Medulla oblongata (tissue), 1 donor: Measurements from ENCODE around the gene HIPK1.
"Not testable (repeated sequence)": the region's sequence is repeated elsewhere in the genome, so short reads cannot be mapped to it uniquely, and the experiment has no call there.

Source experiments
- DNase-seq: peaks from one replicate; pipeline ENCODE4 v3.0.0-alpha.2; 2015; ENCODE audit errors: extremely low spot score

The HIPK1 gene

DNA sequence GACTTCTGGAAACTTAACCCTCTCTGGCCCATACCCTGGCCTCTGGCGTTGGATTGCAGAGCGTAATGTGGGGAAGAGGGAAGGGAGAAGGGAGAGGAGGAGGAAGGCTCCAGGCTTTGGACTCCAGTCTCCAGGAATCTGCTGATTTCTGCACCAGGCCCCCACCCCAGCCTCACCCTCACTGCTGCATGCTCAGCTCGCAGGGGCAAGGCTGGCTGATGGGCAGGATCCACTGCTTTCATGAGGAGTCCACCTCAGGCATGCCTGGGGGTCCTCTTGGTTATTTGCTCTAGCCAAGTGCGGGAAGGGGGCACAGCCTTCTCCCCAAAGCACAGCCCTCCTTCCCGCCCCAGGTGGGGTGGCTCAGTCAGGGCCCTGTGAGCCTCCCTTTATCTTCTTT is 53.8 kb downstream of the HIPK1 start:
- DNase-seq, result no peak

DNA sequence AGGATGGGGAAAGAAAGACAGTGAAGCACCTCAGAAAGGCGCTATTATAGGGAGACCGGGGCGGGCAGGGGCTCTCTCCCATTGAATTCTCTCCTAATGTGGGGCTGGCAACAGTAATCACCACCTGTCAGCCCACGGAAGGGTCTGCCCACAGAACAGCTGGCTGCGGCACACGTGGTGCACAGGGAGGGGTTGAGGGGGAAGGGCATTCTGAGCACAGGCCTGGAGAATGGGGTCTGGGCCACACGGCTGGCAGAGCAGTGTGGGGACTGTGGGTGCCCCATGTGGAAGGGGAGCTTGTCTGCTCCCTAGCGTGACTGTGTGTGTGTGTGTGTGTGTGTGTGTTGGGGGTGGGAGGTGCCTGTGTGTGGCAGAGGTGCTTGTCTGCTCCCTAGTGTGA is 54.3 kb downstream of the HIPK1 start:
- no peak for DNase-seq

- no peak for DNase-seq
Measured at GRCh38 chr1:113983826-113984225, 54.7 kb downstream of the HIPK1 start.

GRCh38 chr1:113984710-113985109 is 55.6 kb downstream of the HIPK1 start:
- DNase-seq, result no peak

DNA sequence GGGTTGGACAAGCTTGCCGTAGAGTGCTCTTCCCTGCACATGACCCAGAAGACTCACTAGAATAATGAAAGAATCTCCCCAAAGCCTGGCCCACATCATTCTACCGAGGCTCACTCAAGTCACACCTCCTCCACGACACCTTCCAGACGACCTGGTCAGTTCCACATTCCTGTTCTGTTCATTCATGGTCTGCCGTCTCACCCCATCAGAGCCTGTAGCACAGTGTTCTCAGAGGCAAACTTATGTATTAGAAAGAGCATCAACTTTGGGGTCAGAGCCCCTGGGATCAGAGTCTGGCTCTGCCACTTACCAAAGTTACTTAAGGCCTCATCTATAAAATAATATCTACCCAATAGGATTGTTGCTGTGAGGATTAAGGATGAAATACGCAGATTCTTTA is 57.7 kb downstream of the HIPK1 start:
- no peak for DNase-seq

DNA sequence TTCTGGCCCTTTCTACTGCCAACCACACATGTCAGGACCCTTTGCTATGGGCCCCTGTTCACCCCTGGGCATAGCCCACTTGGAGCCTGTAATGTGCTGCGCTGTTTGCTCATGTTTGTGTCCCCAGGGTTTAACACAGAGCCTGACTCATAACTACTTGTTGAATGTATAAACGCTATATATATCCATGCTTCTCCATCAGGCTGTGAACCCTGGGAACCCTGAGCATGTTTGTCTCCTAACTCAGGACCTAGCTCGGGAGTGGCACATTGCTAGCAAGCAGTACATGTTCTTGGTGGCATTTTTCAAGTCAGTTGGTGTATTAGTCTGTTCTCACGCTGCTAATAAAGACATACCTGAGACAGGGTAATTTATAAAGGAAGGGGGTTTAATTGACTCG is 58.1 kb downstream of the HIPK1 start:
- no peak for DNase-seq

- DNase-seq, result no peak
Measured at GRCh38 chr1:113990530-113990929, 61.4 kb downstream of the HIPK1 start.

GRCh38 chr1:113990961-113991360 is 61.8 kb downstream of the HIPK1 start:
- DNase-seq, result no peak

DNA sequence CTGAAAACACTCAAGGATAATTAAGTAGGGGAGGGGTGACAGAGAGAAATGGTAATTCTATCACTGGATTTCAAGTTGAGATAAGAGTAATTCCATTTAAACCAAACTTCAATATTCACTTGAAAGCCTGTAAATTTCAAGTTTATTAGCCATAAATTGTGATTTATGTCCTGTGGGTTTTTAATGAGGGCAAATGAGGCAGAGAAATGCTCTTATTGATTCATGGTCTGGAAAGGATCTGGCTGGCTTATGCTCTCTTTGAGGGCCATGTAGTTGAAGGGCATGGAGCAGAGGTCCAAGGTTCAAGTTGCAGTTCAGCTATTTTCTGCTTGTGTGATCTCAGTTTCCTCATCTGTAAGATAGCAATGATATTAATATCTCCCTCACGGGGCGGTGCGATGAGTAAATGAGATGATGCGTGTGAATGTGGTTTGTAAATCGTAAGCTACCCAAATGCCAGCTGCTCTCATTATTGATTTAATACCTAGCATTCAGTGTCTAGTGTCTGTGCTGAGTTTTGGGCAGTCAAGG is 62.4 kb downstream of the HIPK1 start:
- no peak for DNase-seq

- DNase-seq, result no peak
Measured at GRCh38 chr1:113993072-113993471, 63.9 kb downstream of the HIPK1 start.

DNA sequence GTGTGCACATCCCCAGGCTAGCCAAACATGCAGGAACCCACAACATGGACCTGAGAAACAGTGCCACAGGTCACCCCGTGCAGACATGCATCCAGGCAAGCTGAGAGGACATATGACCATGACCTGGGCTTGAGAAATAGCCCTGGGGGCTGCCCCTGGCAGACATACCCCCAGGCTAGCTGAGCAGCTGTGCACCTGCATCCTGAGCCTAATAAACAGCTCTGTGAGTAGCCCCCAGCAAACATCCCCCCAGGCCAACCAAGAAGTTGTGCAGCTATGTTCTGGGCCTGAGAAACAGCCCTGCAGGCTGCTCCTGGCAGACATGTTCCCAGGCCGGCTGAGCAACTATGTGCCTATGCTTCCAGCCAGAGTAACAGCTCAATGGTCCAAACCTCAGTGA is 64.6 kb downstream of the HIPK1 start:
- DNase-seq, result no peak

DNA sequence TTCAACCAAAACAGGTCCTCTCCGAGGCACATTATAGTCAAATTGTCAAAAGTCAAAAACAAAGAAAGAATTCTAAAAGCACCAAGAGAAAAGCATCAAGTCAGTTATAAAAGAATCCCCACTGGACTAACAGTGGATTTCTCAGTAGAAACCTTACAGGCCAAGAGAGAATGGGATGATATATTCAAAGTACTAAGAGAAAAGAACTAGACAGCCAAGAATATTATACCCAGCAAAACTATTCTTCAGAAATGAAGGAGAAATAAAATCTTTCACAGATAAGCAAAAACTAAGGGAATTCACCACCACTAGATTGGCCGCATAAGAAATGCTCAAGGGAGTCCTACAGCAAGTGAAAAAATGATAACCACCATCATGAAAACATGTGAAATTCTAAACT is 66.3 kb downstream of the HIPK1 start:
- DNase-seq, result no peak

DNA sequence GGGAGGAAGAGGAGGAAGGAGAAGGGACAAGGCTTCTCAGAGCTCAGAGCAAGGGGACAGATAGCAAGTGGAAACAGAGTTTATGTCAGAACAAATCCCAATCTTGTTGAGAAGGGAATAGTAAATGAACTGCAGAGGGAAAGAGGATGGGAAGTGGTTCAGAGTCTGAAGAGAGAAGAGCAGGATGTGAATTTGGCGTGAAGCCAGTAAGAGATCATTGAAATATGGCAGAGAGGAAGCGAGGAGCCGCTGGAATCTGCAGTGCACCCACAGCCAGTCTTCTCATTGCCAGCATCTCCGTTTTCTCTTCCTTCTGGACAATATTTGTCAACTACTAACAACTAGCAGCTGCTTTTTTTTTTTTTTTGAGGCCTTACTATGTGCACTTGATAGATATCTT is 69.2 kb downstream of the HIPK1 start:
- peak; percentile 20 for DNase-seq

- no peak for DNase-seq
Measured at GRCh38 chr1:113999233-113999632, 70.1 kb downstream of the HIPK1 start.

DNA sequence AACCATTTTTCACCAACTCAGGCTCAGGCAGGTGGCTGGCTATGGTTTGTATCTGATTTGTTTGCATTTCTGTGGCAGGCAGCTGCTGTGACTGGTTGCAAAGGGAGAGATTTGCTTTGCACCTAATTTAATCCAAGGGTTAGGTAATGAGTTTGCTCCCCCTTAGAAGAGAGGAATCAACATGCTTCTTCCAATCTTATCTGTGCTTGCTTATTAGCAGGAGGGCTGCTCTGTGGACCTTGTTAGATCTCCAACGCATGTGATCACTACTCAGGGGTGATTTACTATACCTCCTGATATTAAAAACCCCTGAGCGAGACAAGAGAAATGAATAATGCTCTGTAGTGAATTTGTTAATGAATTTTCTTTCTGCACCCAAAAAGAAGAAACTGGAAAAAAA is 70.7 kb downstream of the HIPK1 start:
- no peak for DNase-seq

DNA sequence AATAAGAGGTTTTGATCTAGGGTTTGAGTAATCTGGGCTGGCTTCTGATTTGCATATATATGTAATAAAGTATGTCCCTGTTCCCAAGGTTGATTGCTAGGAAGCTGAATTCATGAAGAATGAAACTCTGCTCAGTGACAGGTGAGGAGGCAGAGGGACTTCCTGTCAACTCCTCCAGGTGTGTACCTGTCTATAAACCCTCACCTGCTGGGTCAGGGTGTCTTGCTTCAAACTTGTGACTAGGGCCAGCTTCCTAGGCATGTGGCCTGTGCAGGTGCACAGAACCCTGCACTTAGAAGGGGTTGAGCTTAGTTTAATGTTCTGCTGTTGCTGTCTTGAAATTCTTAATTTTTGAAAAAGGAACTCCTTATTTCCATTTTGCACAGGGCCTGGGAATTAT is 71.3 kb downstream of the HIPK1 start:
- no peak for DNase-seq

DNA sequence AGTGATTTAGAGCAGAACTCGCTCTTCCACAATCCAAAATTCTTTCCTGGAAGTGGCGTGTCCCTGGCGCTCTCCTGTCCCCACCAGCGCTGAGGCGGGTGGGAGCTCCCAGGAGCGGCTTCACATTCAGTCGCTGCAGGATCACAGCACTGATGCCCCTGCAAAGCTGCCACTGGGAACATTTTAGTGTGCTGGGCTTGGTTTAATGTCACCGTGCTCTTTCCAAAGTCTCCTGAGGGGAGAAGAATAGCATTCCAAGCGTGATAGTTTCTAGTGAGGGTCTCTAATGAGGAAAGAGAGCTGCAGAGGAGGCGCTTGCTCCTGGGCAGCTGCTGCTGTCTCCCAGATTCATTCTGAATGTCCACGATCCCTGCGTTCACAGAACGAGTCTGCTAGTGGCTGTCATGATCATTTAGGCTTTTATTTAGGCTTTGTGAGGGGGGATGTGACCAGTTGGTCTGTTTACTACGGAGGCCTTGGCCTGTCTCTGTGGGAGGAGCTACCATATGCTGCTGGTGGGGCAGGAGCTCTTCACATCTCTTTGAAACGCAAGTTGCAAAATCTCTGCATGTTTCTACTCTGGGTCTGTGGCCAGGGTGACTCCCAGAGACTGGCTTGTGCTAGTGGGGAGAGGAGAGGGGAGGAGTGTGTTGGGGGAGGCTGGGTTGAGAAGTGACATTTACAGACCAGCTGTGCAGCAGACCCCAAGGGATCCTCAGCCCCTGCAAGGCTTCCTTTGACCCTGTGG is 73.5 kb downstream of the HIPK1 start:
- no peak for DNase-seq

DNA sequence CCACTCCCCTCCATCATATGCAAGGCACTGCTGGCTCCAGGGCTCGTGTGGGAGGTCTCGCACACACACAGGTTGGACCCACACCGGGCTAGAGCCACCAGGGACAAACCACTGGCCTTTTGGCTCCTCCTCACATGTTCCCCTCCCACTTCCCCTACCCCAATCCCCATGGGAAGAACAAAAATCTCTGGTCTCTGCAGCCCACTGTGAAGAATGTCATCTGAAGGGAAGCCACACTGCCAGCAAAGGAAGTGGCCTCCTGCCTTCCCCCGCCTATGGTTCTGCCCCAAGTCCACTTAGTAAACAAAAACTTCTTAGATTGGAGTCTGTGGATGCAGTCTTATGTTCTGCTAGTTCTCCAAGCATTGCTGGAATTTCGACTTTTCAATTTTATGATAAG is 74.3 kb downstream of the HIPK1 start:
- no peak for DNase-seq

DNA sequence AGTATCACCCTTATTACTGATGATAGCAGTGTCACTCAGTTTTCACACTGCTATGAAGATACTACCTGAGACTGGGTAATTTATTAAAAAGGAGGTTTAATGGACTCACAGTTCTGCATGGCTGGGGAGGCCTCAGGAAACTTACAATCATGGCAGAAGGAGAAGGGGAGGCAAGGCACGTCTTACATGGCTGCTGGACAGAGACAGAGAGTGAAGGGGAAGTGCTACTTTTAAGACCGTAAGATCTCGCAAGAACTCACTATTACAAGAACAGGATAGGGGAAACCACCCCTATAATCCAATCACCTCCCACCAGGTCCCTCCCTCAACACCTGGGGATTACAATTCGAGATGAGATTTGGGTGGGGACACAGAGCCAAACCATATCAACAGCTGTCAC is 77.7 kb downstream of the HIPK1 start:
- not testable (repeated sequence) for DNase-seq

DNA sequence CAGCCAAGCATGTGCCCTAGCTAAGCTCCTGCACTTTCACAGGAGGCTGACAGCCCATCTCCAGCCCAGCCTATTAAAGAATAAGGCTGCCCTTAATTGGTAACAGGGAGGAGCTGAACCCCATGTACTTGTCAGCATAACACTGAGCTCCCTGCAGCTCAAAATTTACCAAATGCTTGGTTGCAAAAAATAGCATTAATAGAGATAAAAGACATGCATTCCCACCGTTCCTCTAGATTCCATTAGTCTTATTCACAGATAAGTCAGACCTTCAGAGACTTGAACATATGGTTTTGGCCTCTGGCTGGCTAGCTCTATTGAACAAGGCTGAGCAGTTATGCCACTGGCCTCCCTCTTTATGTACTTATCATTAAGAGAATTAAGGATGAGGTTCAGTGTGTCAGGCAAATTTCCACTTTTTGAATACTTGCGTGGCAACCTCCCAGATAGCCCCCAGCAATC is 79.4 kb downstream of the HIPK1 start:
- no peak for DNase-seq

- no peak for DNase-seq
Measured at GRCh38 chr1:114008993-114009392, 79.9 kb downstream of the HIPK1 start.

DNA sequence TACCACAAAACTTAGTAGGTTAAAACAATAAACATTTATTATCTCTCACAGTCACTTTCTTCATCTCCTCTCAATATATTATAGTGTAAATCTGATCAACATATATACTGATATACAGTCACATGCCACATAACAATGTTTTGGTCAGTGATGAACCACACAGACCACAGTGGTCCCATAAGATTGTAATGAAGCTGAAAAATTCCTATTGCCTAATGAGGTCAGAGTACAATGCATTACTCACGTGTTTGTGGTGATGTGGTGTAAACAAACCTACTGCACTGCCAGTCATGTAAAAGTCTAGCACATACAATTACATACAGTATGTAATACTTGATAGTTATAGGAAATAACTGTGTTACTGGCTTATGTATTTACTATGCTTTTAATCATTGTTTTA is 80.3 kb downstream of the HIPK1 start:
- DNase-seq, result no peak

DNA sequence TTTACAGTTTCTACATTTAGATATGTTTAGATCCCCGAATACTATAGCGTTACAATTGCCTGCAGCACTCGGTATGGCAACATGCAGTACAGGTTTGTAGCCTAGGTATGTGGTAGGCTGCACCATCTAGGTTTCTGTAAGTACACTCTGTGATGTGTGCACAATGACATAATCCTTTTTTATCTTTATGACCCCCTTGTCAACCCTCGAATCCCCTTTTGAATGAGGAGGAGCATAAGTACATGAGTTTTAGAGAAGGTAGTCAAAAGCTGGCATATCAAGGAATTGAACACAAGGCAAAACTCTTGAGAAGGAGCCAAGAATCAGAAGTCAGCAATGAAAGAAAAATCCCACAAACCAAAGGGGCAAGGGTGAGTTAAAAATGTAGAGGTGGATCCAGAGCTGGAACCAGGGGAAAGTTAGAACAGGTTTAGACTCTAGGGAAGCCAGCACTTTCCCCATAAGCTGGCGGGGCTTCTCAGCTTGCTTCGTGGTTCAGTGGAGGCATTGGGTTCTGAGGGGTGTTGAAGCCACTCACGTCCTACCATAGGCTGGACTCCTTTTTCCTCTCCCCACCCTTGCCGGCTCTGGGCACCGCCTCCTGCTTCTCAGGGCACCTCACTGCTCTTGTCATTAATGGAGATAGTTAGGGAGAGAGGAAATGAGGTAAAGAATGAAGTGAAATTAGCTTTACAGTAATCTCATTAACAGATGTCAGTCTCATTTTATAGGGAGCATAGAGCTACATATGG is 81.5 kb downstream of the HIPK1 start:
- DNase-seq, result no peak
